Medulla oblongata (tissue), 1 donor: ENCODE measurements around the gene PARM1.

Experiments
- DNase-seq: peaks from one replicate; pipeline ENCODE4 v3.0.0-alpha.2; 2015; ENCODE audit errors: extremely low spot score

Gene PARM1

DNA sequence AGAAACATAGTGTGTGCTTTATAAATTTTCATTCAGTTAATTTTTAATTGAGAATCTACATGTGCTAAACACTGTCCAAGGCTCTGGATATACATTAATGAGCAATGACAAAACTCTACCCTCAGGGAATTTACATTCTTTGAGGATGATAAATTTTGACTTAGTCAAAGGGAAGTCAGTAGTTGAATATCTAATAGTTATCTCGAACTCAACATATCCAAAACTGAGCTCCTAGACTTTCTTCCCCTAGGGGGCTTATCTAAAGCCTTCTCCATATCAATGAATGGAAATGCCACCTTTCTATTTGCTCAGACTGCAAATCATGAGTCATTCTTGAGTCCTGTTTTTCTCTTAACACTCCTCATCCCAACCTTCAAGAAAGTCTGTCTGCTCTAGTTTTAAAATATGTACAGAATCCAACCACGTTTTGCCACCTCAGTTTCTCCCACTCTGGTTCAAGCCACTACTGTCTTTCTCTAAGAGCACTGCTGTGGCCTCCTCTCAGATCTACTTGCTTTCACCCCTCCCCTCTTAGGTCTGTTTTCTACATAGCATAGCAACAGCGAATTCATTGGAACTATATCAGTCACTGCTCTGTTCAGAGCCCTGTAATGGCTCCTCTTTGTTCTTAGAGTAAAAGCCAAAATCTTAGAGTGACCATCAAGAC, 9.5 kb downstream of the PARM1 start:
- DNase-seq = no peak

- no peak for DNase-seq
Measured at GRCh38 chr4:74942918-74943253, 10.0 kb downstream of the PARM1 start.

DNA sequence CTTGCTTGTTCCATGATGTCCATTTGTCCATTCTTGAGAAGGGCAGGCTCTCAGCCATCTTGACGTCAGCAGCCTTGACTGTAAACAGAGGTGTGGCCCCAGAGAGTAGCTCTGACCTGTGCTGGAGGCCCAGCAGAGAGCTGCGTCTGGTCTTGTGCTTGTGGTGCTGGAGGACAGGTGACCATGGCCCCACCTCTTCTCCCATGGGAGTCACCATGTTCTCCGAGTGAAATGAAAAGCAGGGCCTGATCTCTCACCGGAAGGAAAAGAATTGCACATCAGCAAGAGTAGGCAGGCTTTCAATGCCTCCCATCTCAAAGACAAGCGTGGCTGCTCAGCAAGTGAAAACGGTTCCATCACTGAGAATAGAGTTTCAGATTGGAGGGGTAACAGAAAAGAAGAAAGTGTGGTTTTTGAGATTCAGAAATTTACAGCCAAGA, 11.5 kb downstream of the PARM1 start:
- DNase-seq = no peak

DNA sequence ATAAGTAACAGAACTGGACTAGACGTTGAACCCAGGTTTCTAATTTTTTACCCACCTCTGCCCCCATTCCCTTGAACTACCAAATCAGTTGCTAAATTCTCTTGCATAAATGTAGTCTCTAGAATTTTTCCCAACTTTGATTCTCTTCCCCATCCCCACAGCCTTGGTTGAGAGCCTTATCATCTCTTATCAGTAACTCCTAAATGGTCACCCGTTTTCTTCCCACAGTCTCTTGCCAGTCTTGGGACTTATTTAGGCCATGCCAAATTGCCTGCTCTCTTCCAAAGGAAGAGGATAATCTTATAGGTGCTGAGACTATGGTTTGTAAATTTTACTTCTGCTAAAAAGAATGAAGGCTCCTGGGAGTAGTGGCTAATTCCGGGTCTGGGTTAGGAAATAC, 13.3 kb downstream of the PARM1 start:
- no peak for DNase-seq

DNA sequence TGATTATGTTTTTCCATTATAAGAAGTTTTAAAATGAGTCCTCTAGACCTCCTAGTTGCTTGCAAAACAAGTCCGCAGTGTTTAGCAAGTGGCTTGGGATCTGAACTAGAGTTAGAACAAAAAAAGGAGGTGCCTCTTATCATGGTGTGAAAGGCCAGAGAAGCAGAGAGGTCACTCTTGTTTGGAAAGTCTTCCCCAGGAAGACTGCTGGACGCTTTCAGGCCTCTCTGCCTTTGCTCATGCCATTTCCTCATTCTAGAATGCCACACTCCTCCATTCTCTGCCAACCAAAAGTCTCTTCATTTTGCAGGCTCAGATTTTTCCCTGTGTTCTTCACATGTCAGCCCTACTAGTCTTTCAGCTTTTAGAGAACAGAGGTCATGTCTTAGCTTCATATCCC, 14.9 kb downstream of the PARM1 start:
- DNase-seq = no peak

DNA sequence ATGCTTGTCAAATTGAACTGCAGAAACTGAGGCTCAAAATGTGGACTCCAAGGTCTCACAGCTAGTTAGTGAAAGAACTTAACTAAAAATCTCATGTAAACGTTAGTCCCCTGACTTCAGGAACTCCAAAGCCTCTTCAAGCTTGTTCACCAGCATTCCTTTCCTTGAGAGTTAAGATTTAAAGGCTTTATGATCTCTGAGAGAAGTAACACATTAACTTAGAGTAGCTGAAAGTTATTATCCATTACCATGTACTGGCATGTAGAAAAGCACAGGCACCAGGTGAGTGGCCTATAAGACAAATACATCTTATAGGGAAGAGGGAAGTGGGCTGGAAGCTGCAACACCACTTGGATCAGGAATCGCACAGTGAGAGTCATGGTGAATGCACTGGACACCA, 15.3 kb downstream of the PARM1 start:
- no peak for DNase-seq

DNA sequence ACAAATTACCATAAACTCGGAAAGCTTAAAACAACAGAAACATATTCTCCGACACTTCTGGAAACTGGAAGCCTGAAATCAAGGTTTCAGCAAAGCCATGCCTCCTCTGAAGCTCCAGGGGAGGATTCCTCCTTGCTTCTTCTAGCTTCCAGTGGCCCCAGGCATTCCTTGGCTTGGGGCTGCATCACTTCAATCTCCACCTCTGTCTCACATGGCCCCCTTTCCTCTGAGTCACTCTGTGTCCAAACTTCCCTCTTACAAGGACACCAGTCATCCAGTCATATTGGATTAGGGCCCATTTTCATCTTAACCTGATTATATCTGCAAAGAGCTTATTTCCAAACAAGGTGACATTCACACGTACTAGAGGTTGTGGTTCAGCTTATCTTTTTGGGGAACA, 17.3 kb downstream of the PARM1 start:
- no peak for DNase-seq

DNA sequence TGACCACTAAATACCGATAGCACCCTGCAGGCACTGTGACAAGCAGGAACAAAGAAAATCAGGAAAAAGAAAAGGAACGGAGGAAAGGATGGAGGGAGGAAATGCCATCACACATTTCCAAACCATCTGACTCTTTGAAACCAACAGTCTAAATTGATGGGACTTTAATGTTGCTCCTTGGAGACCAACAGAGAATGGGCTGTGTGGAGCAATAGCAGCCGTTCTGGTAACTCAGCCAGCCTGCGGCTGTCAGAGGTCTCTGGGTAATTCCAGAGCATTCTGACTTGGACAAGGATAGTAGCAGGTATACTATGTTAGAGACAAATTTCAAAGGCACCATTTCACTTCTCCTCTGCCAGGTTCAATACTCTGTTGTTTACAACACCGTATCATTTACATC, 18.0 kb downstream of the PARM1 start:
- no peak for DNase-seq

- DNase-seq = no peak
Measured at GRCh38 chr4:74953647-74954046, 20.7 kb downstream of the PARM1 start.

GRCh38 chr4:74958881-74959280, 26.0 kb downstream of the PARM1 start:
- DNase-seq = no peak

DNA sequence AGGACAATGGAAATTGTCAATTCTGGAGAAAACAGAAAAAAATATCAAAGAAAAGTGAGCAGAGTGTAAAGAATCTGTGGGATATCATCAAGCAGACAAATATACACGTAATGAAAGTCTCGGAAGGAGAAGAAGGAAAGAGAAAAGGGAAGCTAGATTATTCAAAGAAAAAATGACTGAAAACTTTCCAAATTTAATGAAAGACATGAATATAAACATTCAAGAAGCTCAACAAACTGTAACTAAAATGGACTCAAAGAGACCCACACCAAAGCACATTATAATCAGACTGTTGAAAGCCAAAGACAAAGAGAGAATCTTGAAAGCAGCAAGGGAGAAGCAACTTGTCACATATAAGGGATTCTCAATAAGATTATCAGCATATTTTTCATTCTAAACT, 28.3 kb downstream of the PARM1 start:
- no peak for DNase-seq

GRCh38 chr4:74962584-74962983, 29.7 kb downstream of the PARM1 start:
- DNase-seq = no peak

DNA sequence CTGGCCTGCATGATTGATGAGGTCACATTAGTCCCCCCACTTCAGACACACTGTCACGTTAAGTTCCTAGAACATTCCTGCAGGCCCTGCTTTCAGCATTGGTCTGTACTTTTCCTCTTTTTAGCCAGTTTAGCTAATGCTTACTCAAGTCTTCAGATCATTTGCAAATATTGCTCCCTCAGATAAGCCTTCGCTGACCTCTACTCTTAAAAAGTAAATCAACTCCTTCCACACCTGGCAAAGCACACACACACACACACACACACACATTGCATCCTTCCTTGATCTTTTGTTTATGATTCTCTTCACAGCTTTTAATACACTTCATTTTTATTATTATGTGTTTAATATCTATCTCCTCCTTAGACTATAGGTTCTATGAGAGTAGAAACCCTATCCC, 31.4 kb downstream of the PARM1 start:
- DNase-seq = no peak

- DNase-seq = no peak
Measured at GRCh38 chr4:74967324-74967723, 34.4 kb downstream of the PARM1 start.

DNA sequence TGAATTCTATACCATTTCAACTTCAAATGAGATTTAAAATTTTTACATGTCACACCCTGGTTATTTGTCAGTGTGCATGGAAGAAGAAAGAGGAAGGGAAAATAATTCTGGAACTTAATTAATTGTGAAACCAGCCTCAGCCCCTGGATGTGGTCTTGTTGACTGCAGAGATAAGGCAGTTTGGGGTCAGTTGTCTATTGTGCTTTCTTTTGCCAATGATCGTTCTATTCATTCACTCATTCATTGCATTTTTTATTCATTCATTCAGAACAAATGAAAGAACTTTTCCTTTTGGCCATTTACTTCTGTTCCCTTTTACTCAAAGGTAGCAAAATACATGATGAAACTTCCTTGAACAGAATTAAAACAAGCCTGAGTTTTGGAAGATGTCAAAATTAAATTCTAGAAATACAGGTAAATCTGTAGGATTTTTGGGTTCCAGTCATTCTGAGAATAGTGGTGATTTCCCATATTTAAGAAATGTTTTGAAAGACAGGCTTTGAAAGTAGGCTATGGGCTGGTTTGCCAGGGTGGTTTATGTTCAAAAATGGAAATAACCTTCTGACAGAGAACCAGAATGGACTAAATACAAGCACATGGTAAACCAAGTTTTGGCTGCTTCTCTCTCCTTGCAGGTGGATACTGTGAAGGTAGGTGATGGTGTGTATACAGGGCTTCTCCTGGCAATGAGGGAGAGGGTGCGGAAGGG, 35.7 kb downstream of the PARM1 start:
- DNase-seq = no peak

- no peak for DNase-seq
Measured at GRCh38 chr4:74969507-74970474, 36.9 kb downstream of the PARM1 start.

- DNase-seq = no peak
Measured at GRCh38 chr4:74970577-74970976, 37.7 kb downstream of the PARM1 start.

- DNase-seq = no peak
Measured at GRCh38 chr4:74971862-74972261, 38.9 kb downstream of the PARM1 start.

- no peak for DNase-seq
Measured at GRCh38 chr4:74975082-74975481, 42.2 kb downstream of the PARM1 start.

DNA sequence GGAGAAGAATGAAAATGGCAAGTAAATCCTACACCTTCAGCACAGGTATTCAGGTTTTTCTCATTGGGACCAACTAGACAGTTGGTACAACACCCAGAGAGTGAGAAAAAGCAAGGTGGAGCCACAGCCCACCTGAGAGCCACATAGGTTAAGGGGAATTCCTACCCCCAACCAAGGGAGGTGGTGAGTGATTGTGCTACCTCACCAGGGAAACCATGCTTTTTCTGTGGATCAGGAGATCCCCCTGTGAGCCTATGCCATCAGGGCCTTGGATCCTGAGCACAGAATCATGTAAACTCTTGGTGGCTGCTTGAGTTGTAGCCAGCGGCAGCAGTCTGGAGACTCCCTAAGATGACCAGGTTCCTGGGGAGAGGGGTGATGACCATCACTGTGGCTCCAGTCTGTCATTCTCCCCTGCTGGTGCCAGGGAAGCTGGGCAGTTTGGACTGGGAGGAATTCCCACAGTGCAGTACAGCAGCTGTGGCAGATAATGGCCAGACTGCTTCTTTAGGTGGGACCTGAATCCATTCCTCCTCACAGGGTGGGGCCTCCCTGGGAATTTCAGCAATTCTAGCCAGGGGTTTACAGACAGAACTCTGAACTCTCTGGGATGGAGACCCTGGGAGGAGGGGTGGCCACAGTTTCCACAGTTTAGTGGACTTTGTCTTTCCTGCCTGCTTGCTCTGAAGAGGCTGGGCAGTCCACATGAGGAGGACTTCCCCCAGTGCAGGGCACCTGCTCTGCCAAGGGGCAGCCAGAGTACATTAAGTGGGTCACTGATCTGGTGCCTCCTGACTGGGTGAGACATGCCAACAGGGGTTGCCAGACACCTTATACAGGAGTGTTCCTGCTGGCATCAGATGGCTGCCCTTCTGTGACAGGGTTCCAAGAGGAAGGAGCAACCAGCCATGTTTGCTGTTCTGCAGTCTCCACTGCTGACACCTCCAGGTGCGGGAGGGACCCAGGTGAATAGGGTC, 43.2 kb downstream of the PARM1 start:
- DNase-seq = no peak

DNA sequence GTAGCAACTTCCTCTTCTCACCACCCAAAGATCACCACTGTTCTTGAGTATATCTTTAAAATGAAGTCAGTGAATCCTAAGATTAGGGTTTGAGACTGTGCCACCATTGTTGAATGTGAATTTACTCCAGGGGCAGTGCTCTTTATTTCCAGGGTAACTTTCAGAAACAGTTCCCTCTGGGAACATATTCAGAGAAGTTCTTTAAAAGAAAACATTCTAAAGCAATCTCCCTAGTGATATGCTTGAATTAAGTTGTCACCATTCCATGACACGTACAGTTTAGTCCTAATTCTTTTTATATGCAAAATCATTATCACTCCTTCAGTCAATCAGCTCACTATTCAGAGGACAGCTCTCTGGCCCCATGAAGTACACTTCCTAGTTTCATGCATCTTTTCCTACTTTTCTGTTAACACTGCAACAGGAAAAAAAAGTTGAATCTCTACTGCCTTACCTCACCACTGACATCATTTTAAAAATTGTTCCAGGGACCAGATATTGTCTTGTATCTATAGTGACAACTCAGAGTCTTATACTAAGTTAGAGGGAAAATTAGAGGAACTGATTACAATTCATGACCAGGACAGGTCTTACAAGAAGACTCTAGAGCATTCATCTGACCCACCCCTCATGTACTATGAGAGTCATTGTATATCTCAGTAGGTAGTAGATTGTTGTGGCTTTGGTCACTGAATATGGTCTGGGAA, 49.8 kb downstream of the PARM1 start:
- DNase-seq = no peak
